ENCODE results near the gene ITPR1.
"Not testable (repeated sequence)": the region's sequence is repeated elsewhere in the genome, so short reads cannot be mapped to it uniquely, and the experiment has no call there.

The ITPR1 gene

DNA sequence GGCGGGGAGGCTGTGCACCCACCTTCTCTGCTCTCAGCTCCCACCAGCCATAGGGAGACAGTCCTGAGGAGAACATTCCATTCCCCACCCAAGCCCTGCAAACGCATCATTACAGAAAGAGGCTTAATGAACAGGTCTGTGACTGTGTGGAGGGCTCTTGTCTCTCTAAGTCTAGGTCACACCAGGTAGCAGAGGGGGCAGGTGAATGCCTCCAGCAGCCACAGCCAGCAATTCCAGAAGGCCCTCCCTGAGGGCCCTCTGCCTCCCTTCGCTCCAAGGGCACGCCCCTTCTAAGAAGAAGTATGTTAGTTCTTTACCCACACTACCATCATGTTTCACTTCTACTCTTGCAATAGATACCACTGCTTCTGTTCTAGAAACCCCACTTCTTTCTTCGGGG is 268.6 kb downstream of the ITPR1 start:
- DNase-seq = no peak

DNA sequence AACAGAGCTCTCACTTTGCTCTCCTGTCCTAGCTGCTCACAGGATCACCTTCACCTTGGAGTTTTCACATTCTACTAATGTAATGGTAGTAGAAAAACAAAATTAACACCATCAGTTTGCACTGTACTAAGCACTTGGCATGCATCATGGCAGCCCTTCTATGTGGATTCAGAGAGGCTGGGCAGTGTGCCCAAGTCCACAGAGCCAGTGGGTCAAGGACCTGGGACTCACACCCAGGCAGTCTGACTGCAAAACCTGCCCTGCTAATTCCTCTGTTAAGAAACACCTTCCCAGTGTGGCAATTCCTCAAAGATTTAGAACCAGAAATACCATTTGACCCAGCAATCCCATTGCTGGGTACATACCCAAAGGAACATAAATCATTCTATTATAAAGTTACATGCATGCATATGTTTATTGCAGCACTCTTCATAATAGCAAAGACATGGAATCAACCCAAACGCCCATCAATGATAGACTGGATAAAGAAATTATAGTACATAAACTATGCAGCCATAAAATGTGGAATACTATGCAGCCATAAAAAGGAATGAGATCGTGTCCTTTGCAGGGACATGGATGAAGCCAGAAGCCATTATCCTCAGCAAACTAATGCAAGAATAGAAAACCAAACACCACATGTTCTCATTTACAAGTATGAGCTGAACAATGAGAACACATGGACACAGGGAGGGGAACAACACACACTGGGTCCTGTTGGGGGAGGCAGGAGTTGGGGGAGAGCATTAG is 269.5 kb downstream of the ITPR1 start:
- not testable (repeated sequence) for DNase-seq

DNA sequence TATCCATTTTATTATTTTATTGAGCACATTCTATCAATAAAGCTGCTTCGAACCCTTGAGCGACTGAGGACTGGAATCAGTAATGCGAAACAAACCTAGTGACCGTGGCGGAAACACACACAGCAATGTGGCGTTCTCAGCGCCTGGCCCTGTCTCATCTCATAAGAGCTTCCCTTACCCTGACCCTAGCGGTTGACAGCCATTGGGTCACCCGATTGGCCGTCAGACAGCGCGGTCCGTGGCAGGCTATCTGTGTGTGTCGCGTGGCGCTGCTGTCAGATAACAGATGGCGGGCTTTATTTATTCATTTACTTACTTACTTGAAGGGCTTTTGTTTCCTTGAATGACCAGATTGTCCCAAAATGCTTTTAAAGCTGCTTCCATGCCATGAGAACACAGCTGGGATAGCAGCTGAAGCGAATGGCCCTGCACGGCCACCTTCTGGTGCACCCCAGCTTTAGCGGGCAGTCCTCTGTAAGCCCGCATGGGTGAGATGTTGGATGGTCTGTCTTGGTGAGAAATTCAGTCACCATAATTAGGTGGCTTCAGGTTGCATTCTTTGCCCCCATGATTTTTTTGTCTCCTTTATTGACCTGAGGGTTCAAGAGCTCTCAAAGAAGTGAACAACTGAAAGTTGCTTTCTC is 270.6 kb downstream of the ITPR1 start:
- no peak for DNase-seq

DNA sequence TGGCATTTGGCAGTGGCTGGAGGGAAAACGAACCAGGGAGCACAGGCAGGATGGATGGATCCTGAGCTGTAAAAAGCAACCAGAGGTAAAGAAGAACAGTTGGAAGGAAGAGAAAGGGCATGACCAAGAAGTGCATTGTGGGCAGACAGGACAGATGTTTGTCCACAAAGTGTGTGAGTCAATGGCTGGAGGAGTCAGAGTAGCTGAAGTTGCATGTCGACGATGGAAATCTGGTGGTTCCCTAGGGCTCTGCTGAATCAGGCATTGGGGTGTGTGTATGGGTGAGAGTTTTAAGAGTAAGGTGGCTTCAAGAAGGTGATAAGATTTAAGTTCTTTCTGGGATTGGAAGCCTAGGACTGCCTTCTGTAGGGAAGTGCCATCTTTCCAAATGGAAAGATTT is 272.1 kb downstream of the ITPR1 start:
- no peak for DNase-seq

DNA sequence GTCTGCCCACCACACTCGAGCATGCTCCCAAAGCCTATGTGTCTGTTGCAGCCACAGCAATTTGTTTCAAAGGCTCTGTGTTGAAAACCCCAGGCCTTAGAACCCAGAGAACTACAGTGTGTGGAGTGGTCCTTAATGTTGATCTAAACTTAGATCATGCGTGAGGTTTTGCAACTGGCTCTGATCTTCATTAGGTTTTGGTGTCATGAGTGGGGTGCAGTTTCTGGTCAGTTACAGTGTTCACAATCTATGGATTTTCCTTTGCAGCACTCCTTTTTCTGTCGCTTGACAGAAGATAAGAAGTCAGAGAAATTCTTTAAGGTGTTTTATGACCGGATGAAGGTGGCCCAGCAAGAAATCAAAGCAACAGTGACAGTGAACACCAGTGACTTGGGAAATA is 273.1 kb downstream of the ITPR1 start:
- DNase-seq = no peak

DNA sequence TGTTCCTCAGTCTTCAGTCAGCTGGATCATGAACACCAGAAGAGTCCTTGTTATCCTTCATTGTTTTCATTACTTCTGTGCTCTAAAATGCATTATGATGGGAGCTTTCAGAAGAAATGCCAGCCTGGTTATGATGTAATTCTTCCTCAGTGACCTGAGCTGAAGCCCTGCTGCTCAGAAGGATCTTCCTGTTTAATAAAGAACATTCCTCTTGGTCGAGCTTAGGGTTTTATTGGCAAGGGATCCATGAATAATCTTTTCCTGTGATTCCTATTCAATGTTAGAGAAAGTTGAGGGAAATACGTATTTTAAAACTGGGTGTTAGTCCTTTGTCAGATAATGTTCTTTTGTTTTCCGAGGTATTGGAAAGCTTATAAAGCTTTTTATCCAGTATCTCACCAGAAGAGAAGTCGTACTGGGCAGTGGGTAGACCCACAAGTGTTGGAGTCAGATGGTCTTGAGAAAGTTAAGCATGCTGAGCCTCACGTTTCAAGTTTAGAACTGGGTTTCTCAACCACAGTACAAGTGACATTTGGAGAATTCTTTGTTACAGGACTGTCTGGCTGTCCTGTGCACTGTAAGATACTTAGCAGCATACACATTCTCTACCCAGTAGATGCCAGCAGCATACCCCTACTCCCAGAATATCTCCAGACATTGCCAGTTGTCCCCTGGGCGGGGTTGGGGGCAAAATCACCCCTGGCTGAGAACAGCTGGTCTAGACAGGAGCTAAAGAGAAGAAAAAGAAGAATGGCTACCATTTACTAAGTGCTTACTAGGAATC is 273.8 kb downstream of the ITPR1 start:
- DNase-seq = no peak

DNA sequence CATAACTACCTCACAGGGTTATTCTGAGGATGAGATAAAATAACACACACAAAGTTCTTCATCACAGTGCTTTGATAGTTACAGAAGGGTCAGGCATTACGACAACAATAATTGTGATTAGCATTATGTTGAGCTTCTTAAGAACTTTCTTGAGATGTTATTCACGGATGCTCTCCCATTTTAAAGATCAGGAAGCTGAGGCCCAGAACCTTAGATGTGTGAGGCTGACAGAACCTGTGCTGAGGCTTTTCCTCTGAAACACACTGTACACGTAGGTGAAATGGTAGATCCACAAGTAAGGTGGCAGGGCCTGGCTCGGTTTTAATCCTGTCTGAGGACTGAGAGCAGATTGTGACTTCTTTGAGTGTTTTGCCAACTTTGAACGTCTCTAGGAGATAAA is 274.9 kb downstream of the ITPR1 start:
- DNase-seq = no peak

DNA sequence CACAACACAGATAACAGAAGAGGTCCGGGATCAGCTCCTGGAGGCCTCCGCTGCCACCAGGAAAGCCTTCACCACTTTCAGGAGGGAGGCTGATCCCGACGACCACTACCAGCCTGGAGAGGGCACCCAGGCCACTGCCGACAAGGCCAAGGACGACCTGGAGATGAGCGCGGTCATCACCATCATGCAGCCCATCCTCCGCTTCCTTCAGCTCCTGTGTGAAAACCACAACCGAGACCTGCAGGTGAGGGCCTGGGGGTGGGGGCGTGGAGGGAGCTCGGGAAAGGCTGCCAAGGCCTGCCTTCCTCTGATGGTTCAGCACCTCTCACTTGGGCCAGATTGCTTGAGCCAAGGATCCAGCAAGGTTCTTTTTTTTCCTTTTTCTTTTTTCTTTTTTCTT is 275.4 kb downstream of the ITPR1 start:
- DNase-seq = no peak

DNA sequence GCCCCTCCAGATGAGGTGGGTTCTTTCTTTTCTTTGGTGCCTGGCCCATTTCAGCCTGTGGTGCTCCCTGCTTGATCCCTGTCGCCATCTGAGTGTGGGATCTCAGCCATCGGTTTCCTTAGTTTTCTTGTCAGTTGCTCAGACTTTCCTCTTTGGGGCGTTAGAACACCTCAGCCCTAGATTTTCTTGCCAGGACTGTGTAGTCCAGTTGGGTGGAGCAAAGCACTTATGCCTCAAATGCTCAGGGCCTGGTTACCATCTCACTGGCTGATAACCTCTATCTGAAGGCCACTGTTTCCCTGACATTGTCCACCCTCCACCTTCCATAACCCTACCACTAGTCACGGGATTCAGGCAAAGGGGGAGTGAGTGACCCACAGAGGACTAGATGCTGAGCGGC is 277.4 kb downstream of the ITPR1 start:
- no peak for DNase-seq

DNA sequence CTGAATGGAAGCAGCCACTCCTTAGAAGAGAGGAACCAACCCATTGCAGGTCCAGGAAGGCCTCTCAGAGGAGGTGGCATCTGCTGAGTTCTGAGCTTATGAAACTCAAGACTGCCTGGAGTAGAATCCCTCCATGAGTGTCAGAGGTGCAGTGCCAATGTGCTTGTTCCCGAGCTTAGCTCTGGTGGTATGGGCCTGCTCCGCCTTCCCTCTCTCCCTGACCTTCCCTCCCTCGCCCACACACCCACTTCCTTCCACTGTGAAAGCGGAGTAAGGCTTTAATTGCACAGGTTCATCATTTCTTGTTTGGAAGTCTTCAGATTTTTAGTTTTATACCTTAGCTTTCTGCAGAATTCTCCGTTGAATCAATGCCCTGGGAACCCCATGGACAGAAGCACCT is 278.1 kb downstream of the ITPR1 start:
- DNase-seq = no peak

DNA sequence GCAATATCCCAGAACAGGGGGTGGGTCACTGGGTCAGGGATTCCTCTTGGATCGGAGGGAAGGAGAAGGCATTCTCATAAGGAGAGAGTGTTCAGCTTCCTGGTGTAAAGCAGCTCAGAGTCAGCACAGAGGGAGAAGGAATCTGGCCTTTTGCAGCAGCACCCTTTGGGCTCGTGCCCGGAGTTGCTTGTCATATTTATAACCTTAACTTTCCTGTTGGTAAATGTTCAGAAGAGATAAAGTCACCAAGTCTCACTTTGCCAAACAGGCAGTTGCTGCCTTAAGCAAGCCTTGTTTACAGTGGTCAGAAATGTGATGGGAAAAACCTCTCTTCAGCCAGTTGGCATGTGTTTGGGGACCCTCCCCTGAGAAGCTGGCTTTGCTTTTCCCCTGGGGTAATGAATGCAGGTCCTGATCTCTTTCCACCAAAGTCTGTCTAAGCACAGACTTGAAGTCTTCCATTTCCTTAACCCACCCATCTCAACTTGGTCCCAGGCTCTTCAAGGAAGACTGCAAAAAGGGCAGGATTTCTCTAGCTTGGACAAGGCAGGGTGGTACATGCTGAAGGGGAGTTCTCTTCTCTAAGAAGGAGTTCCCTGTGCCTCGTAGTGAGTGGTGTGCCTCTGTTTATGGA is 279.1 kb downstream of the ITPR1 start:
- DNase-seq = no peak

DNA sequence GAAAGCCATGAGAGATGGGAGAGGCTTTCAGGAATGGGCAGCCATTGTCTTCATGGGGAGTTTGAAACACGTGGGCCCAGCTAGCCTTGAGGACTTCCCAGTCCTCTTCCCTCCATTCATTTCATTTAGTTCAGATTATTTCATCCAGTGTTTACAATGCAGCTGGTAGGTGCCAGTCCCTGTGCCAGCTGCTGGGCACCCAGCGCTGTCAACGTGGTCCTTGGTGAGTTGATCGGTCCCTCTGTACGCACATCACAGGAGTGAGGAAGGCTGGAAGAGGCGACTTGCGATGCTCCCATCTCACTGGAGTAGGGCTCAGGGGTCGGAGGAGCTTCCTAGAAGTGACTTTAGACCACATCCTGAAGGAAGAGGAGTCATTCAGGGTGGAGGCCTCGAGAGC is 279.7 kb downstream of the ITPR1 start:
- DNase-seq = no peak

DNA sequence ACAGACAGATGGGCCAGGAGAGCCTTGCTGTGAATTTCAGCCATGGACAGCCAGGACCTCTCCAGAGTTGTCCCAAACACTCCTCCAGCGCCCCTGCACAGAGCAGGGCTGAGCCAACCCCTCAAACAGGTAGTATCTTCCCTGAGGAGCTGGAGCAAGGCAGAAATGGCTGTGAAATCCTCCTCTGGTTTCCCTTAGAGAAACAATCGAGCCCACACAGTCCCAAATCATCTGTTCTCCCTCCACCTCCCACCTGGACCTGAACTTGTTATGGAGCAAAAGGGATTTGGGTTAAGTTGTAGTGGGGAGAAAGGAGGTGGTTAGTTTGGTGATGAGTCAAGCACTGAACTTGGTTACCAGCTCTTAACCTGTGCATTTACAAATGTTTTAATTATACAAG is 280.4 kb downstream of the ITPR1 start:
- no peak for DNase-seq

DNA sequence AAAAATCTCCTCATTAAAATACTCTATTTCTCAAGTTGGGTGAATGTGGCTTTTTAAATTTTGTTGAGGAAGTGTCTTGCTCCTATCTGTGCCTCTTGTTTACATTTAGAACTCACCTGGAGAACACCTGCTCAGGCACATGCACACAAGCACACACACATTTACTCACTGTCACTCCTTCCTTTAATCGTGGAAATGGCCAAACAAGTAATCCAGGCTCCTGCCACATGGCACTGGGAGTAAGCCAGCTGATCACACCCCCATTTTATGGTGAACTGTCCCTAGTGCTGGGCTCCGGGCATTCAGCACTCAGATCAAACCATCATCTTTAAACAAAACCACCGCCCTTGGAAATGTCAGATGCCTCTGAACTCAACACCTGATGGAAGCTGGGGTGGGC is 281.4 kb downstream of the ITPR1 start:
- DNase-seq = no peak

DNA sequence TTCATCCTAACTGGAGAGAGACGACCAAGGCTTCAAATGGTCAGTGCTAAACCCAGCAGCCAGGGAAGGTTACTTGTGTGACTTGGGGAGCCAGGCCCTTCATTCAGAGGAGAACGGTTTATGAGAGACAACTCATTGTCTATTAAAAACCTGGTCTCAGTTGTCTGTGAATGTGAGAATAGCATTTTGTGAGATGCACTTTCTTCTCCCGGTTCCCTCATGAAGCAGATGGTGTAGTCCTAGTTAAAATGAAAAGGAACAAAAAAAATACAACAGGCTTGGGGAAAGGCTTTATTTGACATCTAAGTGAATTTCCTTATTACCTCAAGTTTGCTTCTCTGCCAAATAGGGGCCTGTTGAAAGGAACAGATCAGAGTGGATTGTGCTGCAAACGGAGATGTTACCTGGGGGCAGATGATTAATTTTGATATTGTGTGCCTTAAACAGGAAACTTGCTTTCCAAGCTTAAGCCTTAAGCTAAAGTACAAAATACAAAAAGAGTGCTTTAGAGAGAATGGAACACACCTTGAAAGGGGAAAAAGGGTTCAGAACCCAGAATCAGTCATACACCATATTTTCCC is 283.3 kb downstream of the ITPR1 start:
- no peak for DNase-seq

DNA sequence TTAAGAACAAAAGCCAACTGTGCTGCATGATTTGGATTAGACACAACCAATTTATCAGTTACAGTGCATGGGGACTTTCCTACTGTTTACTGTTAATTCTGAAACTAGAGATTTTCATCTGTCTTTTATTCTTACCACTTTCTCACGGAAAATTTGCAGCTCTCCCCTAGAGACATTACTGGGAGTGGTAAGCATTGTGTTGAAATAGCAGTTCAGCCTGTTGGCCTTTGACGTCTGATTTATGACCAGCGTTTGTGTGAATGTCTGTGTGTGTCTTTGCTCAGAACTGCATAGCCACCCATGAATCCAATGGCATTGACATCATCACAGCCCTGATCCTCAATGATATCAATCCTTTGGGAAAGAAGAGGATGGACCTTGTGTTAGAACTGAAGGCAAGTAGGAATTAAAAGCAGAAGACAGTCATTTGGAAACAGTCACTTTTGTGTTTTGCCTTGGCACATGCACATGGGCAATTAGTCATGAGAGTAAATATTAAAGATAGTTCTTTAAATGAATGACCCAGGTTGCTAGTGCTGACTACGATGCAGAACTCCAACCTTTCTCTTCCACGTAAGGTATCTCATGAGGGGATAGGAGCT is 283.9 kb downstream of the ITPR1 start:
- DNase-seq = peak in 1 of 5 donors; percentile 87

DNA sequence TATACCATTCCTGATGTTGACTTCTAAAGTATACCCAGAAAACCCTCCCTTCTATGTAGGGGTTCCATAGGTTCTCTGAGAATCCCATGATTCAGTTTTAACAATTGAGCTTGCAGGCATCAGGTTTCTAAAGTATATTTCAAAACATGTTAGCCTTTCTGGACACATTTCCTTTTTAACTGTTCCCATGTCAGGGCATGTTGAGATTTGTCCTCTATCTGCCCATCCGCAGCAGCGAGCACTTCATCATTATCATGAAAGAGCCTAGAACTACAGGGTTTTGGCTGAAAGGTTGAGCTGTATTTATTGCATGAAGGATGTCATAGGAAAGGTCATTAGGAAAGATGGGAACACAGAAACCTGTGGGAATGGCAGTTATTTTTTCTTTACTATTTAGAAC is 285.0 kb downstream of the ITPR1 start:
- no peak for DNase-seq

DNA sequence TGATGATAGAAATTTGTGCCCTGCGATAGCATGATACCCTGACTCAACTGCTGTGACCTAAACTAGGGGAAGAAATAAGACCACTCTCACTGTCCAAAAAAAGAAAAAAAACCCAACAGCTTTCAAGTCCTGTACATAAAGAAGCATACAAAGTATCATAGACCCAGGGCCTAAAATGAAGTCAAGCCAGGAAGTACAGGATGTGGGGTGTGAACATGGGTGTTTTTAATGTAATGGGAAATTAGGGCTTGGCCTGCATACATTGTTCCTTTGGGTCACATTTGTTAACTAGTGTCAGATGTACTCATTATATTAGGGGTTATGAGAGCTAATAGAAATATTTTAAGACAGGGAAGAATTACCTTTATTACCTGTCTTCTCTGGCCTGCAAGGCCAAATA is 285.6 kb downstream of the ITPR1 start:
- DNase-seq = peak in 1 of 5 donors; percentile 14

DNA sequence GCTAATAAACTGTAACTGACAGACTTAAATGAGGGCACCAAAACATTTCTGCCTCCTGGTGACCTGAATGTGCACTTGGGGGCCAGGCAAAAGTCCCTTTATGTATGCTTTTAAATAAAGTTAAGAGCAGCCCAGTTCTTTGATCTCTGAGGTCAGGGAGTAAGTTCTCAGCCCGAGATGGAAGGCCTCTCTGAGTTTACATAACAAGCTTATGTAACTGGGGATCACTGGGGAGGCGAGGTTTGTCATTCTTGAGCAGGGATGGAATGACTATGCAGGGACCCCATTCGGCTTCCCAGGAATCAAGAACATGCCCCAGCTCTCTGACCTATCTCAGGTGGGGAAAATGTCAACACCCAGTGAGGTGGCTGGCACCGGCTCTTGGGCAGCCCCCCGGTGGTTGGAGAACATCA is 287.4 kb downstream of the ITPR1 start:
- no peak for DNase-seq

DNA sequence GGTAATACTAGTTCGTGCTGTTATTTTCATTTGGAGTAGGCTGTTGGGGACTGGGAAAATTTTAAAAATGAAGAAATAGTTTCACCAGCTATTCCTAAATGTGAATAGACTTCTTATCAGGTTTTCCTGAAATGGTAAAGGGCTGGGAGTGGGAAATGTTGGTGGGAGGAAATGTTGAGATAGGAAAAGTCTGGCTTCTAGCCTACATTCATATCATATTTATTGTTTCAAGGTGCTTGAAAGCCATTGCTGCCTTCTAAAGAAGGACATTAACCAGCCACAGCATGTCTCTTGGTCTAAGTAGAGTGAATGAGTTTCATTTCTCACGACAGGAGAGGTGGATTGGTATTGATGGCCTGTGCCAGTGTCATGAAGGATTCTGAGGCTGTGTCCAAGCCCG is 288.9 kb downstream of the ITPR1 start:
- no peak for DNase-seq

DNA sequence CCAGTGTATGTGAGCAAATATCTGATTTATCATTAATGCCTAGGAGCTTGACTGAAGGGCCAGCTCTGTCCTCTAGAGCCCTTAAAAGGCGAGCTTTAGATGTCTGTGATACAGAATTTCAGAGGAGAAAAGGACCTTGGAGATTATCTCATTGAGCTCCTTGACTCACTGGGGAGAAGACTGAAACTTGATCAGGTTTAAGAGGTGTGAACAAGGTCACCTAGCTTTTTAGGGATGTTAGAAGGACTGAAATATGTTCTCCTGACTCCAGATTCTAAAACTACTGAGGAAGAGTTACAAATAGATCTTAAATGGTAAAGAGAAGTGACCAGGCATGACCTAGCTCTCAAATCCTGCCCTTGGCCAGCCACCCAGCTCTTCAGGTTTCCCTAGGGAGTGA is 292.4 kb downstream of the ITPR1 start:
- DNase-seq = no peak

DNA sequence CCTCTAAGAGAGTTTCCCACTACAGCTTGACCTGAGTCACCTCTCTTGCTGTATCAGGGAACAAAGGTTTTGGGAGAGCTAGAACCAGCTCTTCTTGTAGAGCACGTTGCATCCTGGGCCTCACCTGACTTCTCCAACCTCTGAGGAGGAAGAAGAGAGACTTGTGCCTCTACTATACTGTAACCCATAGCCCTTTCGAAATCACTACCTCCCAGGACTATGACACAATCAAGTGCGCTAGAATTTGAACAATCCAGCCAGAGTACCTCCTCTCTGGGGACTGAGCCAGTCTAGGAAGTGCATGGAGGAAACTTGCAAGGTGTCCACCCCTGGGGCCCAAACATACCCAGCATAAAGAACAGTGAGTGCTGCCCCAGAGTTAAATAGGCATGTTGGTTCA is 293.3 kb downstream of the ITPR1 start:
- DNase-seq = no peak

DNA sequence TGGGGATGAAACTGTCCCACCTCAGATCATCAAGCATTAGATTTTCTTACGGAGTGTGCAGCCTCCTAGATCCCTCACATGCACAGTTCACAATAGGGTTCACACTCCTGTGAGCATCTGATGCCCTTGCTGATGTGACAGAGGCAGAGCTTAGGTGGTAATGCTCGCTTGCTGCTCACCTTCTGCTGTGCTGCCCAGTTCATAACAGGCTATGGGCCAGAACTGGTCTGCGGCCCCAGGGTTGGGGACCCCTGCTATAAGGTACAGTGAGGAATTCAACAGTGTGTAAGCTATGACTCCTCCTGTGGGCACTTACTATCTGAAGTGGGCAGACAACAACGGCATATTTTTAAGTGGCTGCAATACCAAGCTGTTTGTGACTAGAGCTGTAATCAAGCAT is 298.2 kb downstream of the ITPR1 start:
- DNase-seq = no peak
